AG04450 (cell line): ENCODE measurements around the gene RDH11. TPM values are rescaled to one million over a fixed set of nuclear protein-coding genes. Genes with fewer than 3 reads are reported as not detected.
"Not testable (repeated sequence)": the region's sequence is repeated elsewhere in the genome, so short reads cannot be mapped to it uniquely, and the experiment has no call there.

ENCODE experiments used
- CTCF ChIA-PET: fragments of 300-600, 350-600 bp; formaldehyde crosslinking; extraction: SDS; loops from one replicate; lab custom pipeline; 2022; ENCODE audit warnings: antibody characterized with exemption, inconsistent platforms; lab: Charles Lee
- POLR2A ChIA-PET: fragments of 350-600 bp; formaldehyde crosslinking; extraction: SDS; loops from one replicate; lab custom pipeline; 2021; ENCODE audit warnings: antibody characterized with exemption, inconsistent platforms; lab: Yijun Ruan, JAX
- DNase-seq: peaks from one replicate; pipeline ENCODE4 v3.0.0-alpha.2; 2011; ENCODE audit warnings: low read depth, low spot score
- H3K27ac ChIP-seq: one replicate; pipeline ENCODE4 v1.5.1; 2012; ENCODE audit warnings: low read depth, low read length, control low read depth
- H3K27me3 ChIP-seq: one replicate; pipeline ENCODE4 v1.6.0; 2012; ENCODE audit warnings: low read length; ENCODE audit not compliant: control insufficient read depth, insufficient read depth
- H3K4me3 ChIP-seq: 2 replicates; pipeline ENCODE4 v1.5.1; 2011; ENCODE audit warnings: mild to moderate bottlenecking, low read depth, low read length, control low read depth
- H3K9me3 ChIP-seq: 2 replicates; pipeline ENCODE4 v1.5.1; 2012; ENCODE audit warnings: low read length; ENCODE audit not compliant: control insufficient read depth, insufficient read depth
- CTCF ChIP-seq: IDR thresholded peaks from 2 replicates; pipeline ENCODE4 v1.5.1; 2011; ENCODE audit warnings: low read depth, low read length, control low read depth, inconsistent platforms
- polyA plus RNA-seq: library from polyadenylated mRNA; depleted of rRNA; stranded (reverse); fragments of >200 nt; gene quantifications from 2 replicates; pipeline ENCODE4 v1.2.3, GENCODE V29; 2011

Gene RDH11
- polyA plus RNA-seq, 1 experiment, result 109 TPM

GRCh38 chr14:67719866-67720265 is 24.3 kb upstream of the RDH11 start:
- Histone ChIP-seq H3K9me3 (no peaks in the 10 kb centered on the region), H3K27ac (no peak overlapping the region), H3K27me3 (peaks cover 29% of the 10 kb centered on the region), H3K4me3 (no peak overlapping the region)
- POLR2A ChIA-PET, result no interaction called here
- CTCF ChIA-PET, result interaction anchor here (1.2 kb wide), 1 partner anchor 16 kb away, joined by 3 read pairs; no protein-coding TSS in a partner anchor
- TF ChIP-seq CTCF, result no peak
- DNase-seq, result no peak

GRCh38 chr14:67719385-67719784 is 23.8 kb upstream of the RDH11 start:
- DNase-seq, POLR2A ChIA-PET, H3K9me3 ChIP-seq, H3K27ac ChIP-seq, H3K4me3 ChIP-seq, CTCF ChIA-PET: not testable (repeated sequence)
- H3K27me3 ChIP-seq, result peaks cover 30% of the 10 kb centered on the region

- Histone ChIP-seq H3K4me3 (no peak overlapping the region), H3K27ac (no peak overlapping the region), H3K27me3 (peaks cover 22% of the 10 kb centered on the region), H3K9me3 (no peaks in the 10 kb centered on the region)
- no peak for TF ChIP-seq CTCF
- ChIA-PET POLR2A (interaction anchor here (0.9 kb wide), 1 partner anchor 43 kb away, joined by 4 read pairs; no protein-coding TSS in a partner anchor), CTCF (interaction anchor here (1.2 kb wide), 1 partner anchor 14 kb away, joined by 4 read pairs; no protein-coding TSS in a partner anchor)
- DNase-seq, result no peak
These were observed 22.7 kb upstream of the RDH11 start for GRCh38 chr14:67718265-67718664.

- no peak for DNase-seq
- Histone ChIP-seq H3K9me3 (no peaks in the 10 kb centered on the region), H3K27ac (no peak overlapping the region), H3K4me3 (no peak overlapping the region), H3K27me3 (peaks cover 11% of the 10 kb centered on the region)
- ChIA-PET CTCF (interaction anchor here (0.9 to 1.2 kb wide), 2 partner anchors 13 to 98 kb away, joined by 3 to 4 read pairs; partner anchors contain the start of gene ARG2), POLR2A (no interaction called here)
- no peak for TF ChIP-seq CTCF
These were observed 21.5 kb upstream of the RDH11 start for GRCh38 chr14:67717048-67717447.

GRCh38 chr14:67710209-67710608 is 14.6 kb upstream of the RDH11 start:
- Histone ChIP-seq H3K9me3 (no peaks in the 10 kb centered on the region), H3K4me3 (no peak overlapping the region), H3K27ac (no peak overlapping the region), H3K27me3 (peaks cover 8% of the 10 kb centered on the region)
- no peak for DNase-seq
- TF ChIP-seq CTCF, result no peak
- ChIA-PET CTCF (no interaction called here), POLR2A (no interaction called here)

- H3K9me3 ChIP-seq, DNase-seq, CTCF ChIA-PET, H3K27me3 ChIP-seq, H3K4me3 ChIP-seq, H3K27ac ChIP-seq, POLR2A ChIA-PET: not testable (repeated sequence)
These were observed 14.2 kb upstream of the RDH11 start for GRCh38 chr14:67709796-67710195.

- DNase-seq, H3K27me3 ChIP-seq, POLR2A ChIA-PET, H3K9me3 ChIP-seq, H3K27ac ChIP-seq, H3K4me3 ChIP-seq, CTCF ChIA-PET: not testable (repeated sequence)
These were observed 13.8 kb upstream of the RDH11 start for GRCh38 chr14:67709346-67709745.
